Measurements from ENCODE around the gene OTUD1. TPM values are rescaled to one million over a fixed set of nuclear protein-coding genes. Genes with fewer than 3 reads are reported as not detected.

The OTUD1 gene
- total and polyA plus RNA-seq, 2 experiments from 2014 or later, result 2.1 to 8.1 TPM

DNA sequence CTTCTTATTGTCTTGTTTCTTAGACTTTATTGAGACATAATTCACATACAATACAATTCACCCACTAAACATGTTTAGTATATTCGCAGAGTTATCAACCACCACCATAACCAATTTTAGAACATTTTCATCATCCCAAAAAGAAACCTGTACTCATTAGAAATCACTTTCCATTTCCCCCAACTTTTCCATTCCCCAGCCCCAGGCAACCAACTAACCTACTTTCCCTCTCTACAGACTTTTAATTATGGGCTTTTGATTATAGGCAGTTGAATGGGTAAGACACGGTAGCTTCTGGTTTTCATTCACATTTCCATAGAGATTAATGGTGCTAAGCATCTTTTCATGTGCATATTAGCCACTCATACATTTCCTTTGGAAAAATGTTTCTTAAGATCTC is 24.2 kb upstream of the OTUD1 start:
- WGBS, 2 experiments (ENCODE audit: low coverage in 1 of 2, low lambda C conversion rate in 2 of 2, missing lambda C conversion rate in 2 of 2), result 76 to 82% methylated on average over 2 of the region's 2 CpGs
- TF ChIP-seq EZH2 (IDR thresholded peaks at IDR 0.05; ENCODE audit: insufficient read depth, poor library complexity, severe bottlenecking), result no peak
- H2AFZ ChIP-seq, result no peak overlapping the region

DNA sequence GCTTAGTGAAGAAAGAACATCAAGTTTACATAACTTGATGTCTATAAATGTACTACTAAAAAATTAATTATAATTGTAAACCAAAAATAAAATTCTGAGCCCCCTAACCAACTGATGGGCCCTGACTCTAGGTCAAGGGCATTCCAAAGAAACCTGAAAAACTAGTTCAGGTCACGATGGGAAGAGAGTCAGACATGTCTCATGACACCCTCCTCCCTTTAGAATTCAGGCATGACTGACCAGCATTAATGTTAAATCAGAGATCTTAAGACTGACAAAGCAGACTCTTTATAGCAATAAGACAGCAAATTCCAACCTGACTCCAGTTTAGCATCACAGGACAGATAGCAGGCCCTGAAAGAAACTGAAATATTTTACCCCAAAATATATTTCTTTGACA is 21.6 kb upstream of the OTUD1 start:
- in situ Hi-C loops (cut with MboI), result no loop called here
- 77 to 83% methylated on average over 1 of the region's 1 CpG for WGBS, 2 experiments (ENCODE audit: low coverage in 1 of 2, low lambda C conversion rate in 2 of 2, missing lambda C conversion rate in 2 of 2)
- H3K4me2 ChIP-seq (ENCODE audit: unreplicated experiment), result no peak overlapping the region

More for the DNA sequence above, 24.2 kb upstream of the OTUD1 start:
- no peaks in the 10 kb centered on the region for H4K20me1 ChIP-seq (ENCODE audit: insufficient read depth)
- no peaks in the 10 kb centered on the region; the same call in 1 of the 2 replicates for H3K27me3 ChIP-seq (replicated peaks; ENCODE audit: insufficient read depth)
- no peak overlapping the region for H3K27ac ChIP-seq
- peaks cover 11% of the 10 kb centered on the region for H3K4me1 ChIP-seq (ENCODE audit: insufficient read depth)
- no peaks in the 10 kb centered on the region for H3K9me2 ChIP-seq (ENCODE audit: insufficient read depth)
- in situ Hi-C loops (cut with MboI), result no loop called here
- no peak overlapping the region for H3K9ac ChIP-seq
- peaks cover 12% of the 10 kb centered on the region for H3F3A ChIP-seq (ENCODE audit: insufficient read depth)
- no peak overlapping the region for H3K4me2 ChIP-seq (ENCODE audit: unreplicated experiment)
- no peaks in the 10 kb centered on the region for H3K36me3 ChIP-seq (ENCODE audit: low read depth)
- no peak overlapping the region for H3K4me3 ChIP-seq
- H3K79me2 ChIP-seq (ENCODE audit: insufficient read depth), result no peaks in the 10 kb centered on the region
- H3K9me3 ChIP-seq (ENCODE audit: low read depth), result no peaks in the 10 kb centered on the region
- no peak for DNase-seq

DNA sequence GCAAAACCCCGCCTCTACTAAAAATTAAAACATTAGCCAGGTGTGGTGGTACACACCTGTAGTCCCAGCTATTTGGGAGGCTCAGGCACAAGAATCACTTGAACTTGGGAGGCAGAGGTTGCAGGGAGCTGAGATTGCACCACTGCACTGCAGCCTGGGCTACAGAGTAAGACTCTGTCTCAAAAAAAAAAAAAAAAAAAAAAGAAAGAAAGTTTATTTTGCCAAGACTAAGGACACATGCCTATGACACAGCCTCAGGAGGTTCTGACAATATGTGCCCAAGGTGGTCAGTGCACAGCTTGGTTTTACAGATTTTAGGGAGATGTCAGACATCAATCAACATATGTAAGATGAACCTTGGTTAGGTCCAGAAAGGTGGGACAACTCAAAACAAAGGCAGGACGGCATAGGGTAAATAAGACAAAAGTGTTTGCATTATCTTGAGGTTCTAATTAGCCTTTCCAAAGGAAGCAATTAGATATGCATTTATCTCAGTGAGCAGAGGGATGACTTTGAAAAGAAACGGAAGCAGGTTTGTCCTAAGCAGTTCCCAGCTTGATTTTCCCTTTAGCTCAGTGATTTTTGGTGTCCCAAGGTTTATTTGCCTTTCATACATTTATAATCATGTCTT is 20.7 kb upstream of the OTUD1 start:
- H4K20me1 ChIP-seq (ENCODE audit: insufficient read depth), result no peaks in the 10 kb centered on the region
- no peaks in the 10 kb centered on the region for H3K4me1 ChIP-seq (ENCODE audit: insufficient read depth)
- H3K36me3 ChIP-seq (ENCODE audit: low read depth), result no peaks in the 10 kb centered on the region
- TF ChIP-seq EZH2 (IDR thresholded peaks at IDR 0.05; ENCODE audit: insufficient read depth, poor library complexity, severe bottlenecking), result no peak
- TF ChIP-seq EZH2phosphoT487 (IDR thresholded peaks at IDR 0.05; ENCODE audit: insufficient read depth, low read depth), result no peak
- H3K9me3 ChIP-seq (ENCODE audit: low read depth), result no peaks in the 10 kb centered on the region
- DNase-seq, result no peak
- H3K4me2 ChIP-seq (ENCODE audit: unreplicated experiment), result no peak overlapping the region
- H3K79me2 ChIP-seq (ENCODE audit: insufficient read depth), result no peaks in the 10 kb centered on the region
- H3K4me3 ChIP-seq, result no peak overlapping the region
- no peaks in the 10 kb centered on the region; the same call in 1 of the 2 replicates for H3K27me3 ChIP-seq (replicated peaks; ENCODE audit: insufficient read depth)
- H3K9me2 ChIP-seq (ENCODE audit: insufficient read depth), result no peaks in the 10 kb centered on the region
- no peak overlapping the region for H2AFZ ChIP-seq
- H3F3A ChIP-seq (ENCODE audit: insufficient read depth), result 0 out of 2 replicates have a peak, but pooled peaks cover under 1% of the 10 kb centered on the region
- H3K9ac ChIP-seq, result no peak overlapping the region
- in situ Hi-C loops (cut with MboI), result no loop called here
- 94 to 95% methylated on average over 3 of the region's 3 CpGs for WGBS, 2 experiments (ENCODE audit: low coverage in 1 of 2, low lambda C conversion rate in 2 of 2, missing lambda C conversion rate in 2 of 2)
- no peak overlapping the region for H3K27ac ChIP-seq

More for the DNA sequence above, 21.6 kb upstream of the OTUD1 start:
- Histone ChIP-seq H3K27me3 (replicated peaks; ENCODE audit: insufficient read depth) (no peaks in the 10 kb centered on the region; the same call in 1 of the 2 replicates), H3K79me2 (ENCODE audit: insufficient read depth) (no peaks in the 10 kb centered on the region), H2AFZ (no peak overlapping the region), H4K20me1 (ENCODE audit: insufficient read depth) (no peaks in the 10 kb centered on the region), H3K4me3 (no peak overlapping the region), H3K4me1 (ENCODE audit: insufficient read depth) (peaks cover 4% of the 10 kb centered on the region), H3K9ac (no peak overlapping the region), H3K36me3 (ENCODE audit: low read depth) (no peaks in the 10 kb centered on the region), H3F3A (ENCODE audit: insufficient read depth) (peaks cover 8% of the 10 kb centered on the region), H3K9me3 (ENCODE audit: low read depth) (no peaks in the 10 kb centered on the region), H3K9me2 (ENCODE audit: insufficient read depth) (no peaks in the 10 kb centered on the region), H3K27ac (no peak overlapping the region)
- TF ChIP-seq EZH2phosphoT487 (IDR thresholded peaks at IDR 0.05; ENCODE audit: insufficient read depth, low read depth) (no peak), EZH2 (IDR thresholded peaks at IDR 0.05; ENCODE audit: insufficient read depth, poor library complexity, severe bottlenecking) (no peak)
- no peak for DNase-seq

DNA sequence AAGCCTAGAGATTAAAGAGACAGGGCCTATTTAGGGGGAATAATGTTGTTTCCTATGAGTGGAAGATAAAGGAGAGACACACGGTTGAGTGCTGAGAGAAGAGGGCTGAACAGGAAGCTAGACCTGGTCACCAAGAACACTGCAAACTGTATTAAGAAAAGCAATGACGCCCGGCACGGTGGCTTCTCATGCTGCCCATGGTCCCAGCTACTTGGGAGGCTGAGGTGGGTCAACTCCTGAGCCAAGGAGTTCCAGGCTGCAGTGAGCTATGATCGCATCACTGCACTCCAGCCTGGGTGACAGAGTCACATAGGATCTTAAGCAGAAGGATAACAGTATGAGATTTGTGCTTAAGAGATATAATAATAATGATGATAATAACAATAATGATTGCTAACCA is 19.7 kb upstream of the OTUD1 start:
- Histone ChIP-seq H3K27ac (no peak overlapping the region), H3K36me3 (ENCODE audit: low read depth) (no peaks in the 10 kb centered on the region), H2AFZ (no peak overlapping the region), H3K4me1 (ENCODE audit: insufficient read depth) (no peaks in the 10 kb centered on the region), H3K4me2 (ENCODE audit: unreplicated experiment) (no peak overlapping the region), H3K9me2 (ENCODE audit: insufficient read depth) (no peaks in the 10 kb centered on the region), H3F3A (ENCODE audit: insufficient read depth) (no peaks in the 10 kb centered on the region), H4K20me1 (ENCODE audit: insufficient read depth) (no peaks in the 10 kb centered on the region), H3K4me3 (no peak overlapping the region), H3K27me3 (replicated peaks; ENCODE audit: insufficient read depth) (no peaks in the 10 kb centered on the region; the same call in 1 of the 2 replicates), H3K9me3 (ENCODE audit: low read depth) (no peaks in the 10 kb centered on the region), H3K9ac (no peak overlapping the region), H3K79me2 (ENCODE audit: insufficient read depth) (no peaks in the 10 kb centered on the region)
- WGBS, 2 experiments (ENCODE audit: low coverage in 1 of 2, low lambda C conversion rate in 2 of 2, missing lambda C conversion rate in 2 of 2), result 78 to 88% methylated on average over 5 of the region's 5 CpGs
- DNase-seq, result no peak
- TF ChIP-seq EZH2 (IDR thresholded peaks at IDR 0.05; ENCODE audit: insufficient read depth, poor library complexity, severe bottlenecking), result no peak
- no peak for TF ChIP-seq EZH2phosphoT487 (IDR thresholded peaks at IDR 0.05; ENCODE audit: insufficient read depth, low read depth)
- in situ Hi-C loops (cut with MboI), result no loop called here

All from GM23248 (cell line).